Kidney capillary endothelial cell (primary cell): ENCODE measurements around the gene UTP18.
"Not testable (repeated sequence)": the region's sequence is repeated elsewhere in the genome, so short reads cannot be mapped to it uniquely, and the experiment has no call there.

Experiments
- DNase-seq: peaks from one replicate; pipeline ENCODE4 v3.0.0-alpha.2; 2018; ENCODE audit warnings: low spot score

UTP18 gene

GRCh38 chr17:51260237-51261023 lies at the start of gene UTP18:
TSS of gene UTP18 (plus strand) at chr17:51260546. CDS start at chr17:51260585, 39 bp downstream.
- peak; percentile 97 for DNase-seq

- DNase-seq = no peak
Observed at GRCh38 chr17:51214920-51215319, 45.4 kb upstream of the UTP18 start.

GRCh38 chr17:51217946-51218345 lies 42.4 kb upstream of the UTP18 start:
- no peak for DNase-seq

- no peak for DNase-seq
Observed at GRCh38 chr17:51221322-51221721, 39.0 kb upstream of the UTP18 start.

GRCh38 chr17:51224402-51225262 lies 35.7 kb upstream of the UTP18 start:
- DNase-seq = peak; percentile 17

GRCh38 chr17:51225523-51225922 lies 34.8 kb upstream of the UTP18 start:
- DNase-seq = not testable (repeated sequence)

- DNase-seq = no peak
Observed at GRCh38 chr17:51228161-51228560, 32.2 kb upstream of the UTP18 start.

- no peak for DNase-seq
Observed at GRCh38 chr17:51229889-51230288, 30.5 kb upstream of the UTP18 start.

- DNase-seq = no peak
Observed at GRCh38 chr17:51230306-51230705, 30.0 kb upstream of the UTP18 start.

GRCh38 chr17:51231999-51232398 lies 28.3 kb upstream of the UTP18 start:
- DNase-seq = no peak

GRCh38 chr17:51234162-51234561 lies 26.2 kb upstream of the UTP18 start:
- DNase-seq = no peak

- DNase-seq = no peak
Observed at GRCh38 chr17:51238255-51238887, 22.0 kb upstream of the UTP18 start.

- DNase-seq = no peak
Observed at GRCh38 chr17:51240275-51240674, 20.1 kb upstream of the UTP18 start.

- no peak for DNase-seq
Observed at GRCh38 chr17:51244041-51244440, 16.3 kb upstream of the UTP18 start.

GRCh38 chr17:51245535-51245934 lies 14.8 kb upstream of the UTP18 start:
- DNase-seq = no peak

- DNase-seq = no peak
Observed at GRCh38 chr17:51250314-51250840, 10.0 kb upstream of the UTP18 start.

GRCh38 chr17:51251010-51251409 lies 9.3 kb upstream of the UTP18 start:
- no peak for DNase-seq

GRCh38 chr17:51255673-51256072 lies 4.7 kb upstream of the UTP18 start:
- DNase-seq = no peak

GRCh38 chr17:51256101-51256500 lies 4.2 kb upstream of the UTP18 start:
- no peak for DNase-seq

- DNase-seq = no peak
Observed at GRCh38 chr17:51257150-51258081, 2.9 kb upstream of the UTP18 start.
